CD4-positive, alpha-beta T cell treated with Interleukin-21 for 1 hour (primary cell): ENCODE data around the gene CLCN6.

Source experiments
- DNase-seq: peaks from one replicate; pipeline ENCODE4 v3.0.0-alpha.2; 2020

CLCN6 gene

DNA sequence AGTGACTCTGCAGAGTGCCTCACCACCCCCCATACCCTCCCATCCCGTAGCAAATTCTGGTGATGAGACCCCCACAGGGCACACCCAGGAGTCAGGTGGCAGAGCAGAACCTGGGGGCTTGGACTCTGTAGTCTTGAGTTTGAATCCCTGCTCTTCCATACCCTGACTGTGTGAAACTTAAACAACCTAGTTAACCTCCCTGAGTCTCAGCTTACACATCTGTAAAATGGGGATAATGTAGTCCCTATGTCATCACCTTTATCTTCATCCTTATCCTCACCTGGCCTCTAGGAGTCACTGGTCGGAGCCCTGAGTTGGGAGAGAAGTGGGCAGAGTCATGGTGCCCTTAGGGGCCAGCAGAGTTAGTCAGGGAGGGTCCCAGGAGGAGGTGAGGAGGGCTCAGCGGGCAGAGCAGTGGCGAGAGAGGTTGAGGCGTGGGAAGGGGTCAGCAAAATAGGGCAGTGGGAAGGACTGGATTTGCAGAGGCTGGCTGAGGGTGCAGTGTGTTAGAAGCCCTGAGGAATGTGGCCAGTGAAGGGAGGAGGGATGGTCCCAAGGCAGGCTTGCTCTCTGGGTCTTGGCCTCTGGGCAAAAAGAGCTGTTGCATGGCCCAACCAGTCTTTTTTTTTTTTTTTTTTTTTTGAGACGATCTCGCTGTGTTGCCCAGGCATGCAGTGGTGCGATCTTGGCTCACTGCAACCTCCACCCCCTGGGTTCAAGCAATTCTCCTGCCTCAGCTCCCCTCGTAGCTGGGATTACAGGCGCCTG lies 25.4 kb upstream of the CLCN6 start:
- no peak for DNase-seq

DNA sequence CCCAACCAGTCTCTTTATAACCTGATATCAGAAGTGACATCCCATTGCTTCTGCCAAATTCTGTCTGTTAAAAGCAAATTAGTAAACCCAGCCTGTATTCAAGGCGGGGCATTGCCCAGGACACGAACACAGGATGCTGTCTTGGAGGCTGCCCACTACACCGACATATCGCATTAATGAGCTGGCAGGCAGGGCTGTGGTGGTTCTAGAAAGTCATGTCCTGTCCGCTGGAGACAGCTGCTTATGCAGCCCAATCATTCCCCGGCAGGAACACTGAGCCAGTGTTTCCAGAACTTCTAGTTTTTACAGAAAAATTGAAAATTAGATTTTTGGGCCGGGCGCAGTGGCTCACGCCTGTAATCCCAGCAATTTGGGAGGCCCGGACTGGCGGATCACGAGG lies 24.7 kb upstream of the CLCN6 start:
- DNase-seq = no peak

DNA sequence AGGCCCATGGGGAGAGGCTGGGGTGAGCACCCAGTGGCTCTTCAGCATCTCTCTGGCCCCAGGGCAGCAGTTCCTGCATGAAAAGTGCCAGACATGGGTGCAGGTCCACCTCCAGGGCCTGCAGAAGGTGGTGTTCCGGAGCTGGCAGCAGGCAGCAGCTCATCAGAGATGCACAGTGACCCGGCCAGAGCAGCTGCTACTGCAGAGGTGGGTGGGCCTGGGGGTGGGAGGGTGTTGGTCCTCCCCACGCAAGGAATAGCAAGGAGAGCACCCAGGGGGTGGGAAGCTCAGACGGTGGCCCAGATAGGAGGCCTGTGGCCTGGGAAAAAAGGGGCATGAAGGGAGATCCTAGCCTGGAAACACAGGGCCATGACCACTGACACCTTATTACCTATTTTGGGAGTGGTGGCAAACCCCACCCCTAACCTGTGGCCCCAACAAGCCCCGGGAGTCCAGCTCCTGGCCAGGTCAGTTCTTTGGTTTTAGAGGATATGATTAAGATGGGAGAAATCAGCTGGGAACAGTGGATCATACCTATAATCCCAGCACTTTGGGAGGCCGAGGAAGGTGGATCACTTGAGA lies 23.8 kb upstream of the CLCN6 start:
- DNase-seq = no peak

DNA sequence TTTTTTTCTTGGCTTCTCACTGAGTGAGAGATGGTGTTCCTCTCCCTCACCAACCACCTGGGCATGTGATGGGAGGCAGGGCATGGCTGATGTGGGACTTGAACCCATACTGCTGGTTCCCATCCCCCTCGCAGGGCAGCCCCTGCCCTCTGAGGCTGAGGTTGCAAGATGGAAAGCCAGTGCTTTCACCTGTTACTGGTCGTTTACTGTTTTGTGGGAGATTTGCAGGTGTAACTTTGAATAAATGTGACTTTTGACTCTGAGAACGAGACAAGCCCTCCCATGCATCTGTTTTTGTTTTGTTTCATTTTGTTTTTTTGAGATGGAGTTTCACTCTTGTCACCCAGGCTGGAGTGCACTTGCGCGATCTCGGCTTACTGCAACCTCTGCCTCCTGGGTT lies 22.4 kb upstream of the CLCN6 start:
- no peak for DNase-seq

DNA sequence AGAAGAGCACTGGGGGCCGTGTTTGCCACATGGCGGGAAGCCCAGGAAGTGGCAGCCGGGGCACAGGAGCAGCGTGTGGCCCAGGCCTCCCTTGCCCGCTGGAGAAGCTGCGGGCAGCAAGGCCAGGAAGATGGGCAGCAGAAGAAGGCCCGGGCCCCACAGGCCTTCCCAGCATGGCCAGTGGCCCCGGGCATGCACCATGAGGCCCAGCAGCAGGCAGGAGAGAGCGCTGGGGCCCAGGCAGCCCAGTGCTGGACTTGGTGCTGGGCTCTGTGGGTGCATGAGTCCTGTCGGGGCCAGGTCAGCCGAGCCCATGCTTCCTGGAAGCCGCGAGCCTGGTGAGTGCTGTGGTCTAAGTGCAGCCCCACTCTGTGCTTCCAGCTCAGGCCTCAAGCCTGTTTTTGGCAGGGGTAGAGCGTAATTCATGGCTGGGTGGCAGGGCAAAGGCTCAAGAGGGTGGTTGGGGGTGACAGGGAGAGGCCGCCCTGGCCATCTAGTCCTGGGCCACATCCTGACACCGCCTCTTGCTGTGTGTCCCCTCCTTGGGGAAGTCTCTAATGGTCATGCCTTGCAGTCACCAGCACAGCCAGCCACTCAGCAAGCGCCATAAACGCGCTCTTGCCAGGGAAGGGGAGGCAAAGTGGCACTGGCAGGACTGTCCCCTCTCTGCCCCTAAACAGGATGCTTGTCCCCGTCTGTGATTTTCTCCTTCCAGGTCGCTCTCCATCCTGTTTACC lies 21.6 kb upstream of the CLCN6 start:
- no peak for DNase-seq

DNA sequence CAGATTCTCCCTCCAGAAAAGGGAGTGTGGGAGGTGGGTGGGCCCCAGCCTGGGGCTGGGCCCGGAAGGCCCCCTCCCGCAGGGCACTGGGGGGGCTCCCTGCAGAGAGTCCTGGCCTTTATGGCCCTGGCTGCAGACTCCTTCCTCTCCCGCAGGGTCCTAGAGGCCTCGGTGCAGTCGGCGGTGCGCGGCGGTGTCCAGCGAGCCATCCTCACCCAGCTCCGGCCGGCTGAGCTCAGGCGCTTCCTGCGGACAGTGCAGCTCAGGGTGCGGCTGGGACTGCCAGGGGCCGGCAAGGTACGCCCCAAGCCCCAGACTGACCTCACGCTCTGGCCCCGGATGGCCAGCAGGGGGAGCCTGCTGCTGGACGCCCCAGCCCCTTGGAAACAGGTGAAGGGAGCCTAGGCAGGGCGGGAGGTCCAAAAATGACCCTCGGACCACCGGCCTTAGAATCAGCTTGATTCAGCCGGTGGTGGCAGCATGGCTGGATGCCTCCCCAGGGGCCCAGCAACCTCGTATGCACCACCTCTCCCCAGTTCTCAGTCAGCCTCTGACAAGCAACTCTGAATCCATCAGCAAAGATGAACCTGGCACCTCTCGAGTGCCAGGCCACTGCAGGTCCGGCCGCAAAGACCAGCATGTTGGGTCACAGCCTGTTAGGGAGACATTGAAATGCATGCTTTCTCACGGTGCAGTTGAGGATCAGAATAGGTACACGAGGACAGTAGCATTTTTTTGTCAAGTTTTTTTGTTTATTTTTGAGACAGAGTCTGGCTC lies 20.8 kb upstream of the CLCN6 start:
- peak; percentile 38 for DNase-seq

DNA sequence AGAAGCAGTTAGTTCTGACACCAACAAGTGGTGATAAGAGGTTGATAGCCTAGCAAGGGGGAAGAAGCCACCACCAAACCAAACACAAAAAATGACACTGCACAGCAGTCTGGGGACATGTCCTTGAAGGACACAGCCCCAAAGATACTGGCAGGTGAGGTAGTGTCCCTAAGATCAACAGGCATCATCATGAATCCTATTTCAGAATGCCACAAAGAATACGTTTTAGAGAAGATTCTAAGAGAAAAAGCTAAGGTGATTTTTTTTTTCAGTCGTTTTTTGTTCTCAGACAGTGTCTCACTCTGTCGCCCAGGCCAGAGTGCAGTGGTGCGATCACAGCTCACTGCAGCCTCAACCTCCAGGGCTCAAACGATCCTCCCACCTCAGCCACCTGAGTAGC lies 19.8 kb upstream of the CLCN6 start:
- no peak for DNase-seq

DNA sequence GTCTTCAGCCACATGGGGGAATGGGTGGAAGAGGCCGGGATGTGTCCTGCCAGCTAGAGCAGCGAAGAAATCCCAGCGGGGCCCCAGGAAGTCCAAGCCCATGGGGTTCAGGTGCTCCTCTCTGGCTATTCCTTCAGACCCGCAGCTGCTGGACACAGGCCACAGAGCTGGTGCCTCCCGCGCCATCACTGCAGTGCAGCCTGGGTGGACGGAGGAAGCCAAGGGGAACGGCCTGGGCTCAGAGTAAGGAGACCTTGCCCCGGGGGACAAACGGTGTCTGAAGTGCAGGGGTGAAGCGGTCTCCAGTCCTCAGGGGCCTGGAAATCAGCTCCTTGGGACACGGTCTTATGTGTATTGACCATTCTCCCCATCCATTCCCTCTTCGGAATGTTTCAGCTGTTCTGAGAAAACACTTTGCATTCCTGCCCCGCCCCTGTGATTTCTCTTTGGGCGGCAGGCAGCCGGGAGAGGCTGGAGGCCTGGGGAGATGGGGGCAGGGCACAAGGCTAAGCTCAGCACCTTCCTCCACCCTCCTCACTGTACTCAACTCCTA lies 18.7 kb upstream of the CLCN6 start:
- no peak for DNase-seq

DNA sequence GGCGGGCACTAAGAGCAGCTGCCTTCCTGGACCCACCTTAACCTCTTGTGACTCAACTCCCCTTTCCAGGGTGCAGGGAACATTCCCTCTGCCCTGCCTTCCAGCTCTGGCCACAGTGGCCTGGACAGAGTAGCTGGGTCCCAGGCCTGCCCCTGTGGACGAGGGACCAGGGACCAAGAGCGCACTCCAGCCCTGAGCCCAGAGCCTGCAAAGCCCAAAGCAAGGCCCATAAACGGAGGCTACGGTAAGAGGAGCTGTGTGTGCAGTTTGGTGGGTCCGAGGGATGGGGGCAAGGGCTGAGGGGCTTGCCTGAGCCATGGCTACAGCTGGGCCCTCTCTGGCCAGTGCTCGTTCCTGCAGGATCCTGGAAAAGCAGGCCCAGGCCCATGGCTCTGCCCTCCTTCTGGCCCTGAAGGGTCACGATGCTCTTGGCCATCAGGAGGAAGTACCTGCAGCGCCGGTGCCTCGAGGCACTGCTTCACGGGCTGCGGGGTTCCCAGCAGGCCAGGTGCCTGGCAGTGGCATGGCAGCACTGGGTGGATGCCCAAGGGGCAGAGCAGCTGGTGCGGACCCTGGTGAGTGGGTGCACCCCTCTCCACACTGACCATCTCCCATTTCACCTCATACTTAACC lies 18.1 kb upstream of the CLCN6 start:
- no peak for DNase-seq

DNA sequence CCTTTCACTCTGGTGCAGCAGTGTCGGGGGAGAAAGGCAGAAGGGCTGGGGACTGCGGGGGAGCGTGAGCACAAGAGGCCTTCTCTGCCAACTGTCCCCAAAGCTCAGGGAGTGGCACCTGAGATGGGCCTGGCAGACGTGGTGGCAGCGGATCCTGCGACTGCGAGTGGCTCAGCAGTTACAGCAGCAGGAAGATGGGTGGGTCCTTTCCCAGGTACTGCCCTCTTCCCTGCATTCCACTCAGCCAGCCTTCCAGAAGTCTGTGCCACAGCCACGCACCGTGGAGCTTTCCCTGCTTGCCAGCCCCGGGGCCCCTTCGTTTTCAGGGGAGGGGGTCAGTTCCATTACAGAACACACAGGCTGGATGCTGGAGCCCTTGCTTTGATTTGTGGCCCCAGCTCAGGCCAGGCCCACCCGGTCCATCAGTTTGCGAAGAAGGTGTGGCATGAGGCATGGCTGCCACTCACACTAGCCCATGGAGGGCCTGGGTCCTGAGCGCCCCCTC lies 17.4 kb upstream of the CLCN6 start:
- DNase-seq = no peak

DNA sequence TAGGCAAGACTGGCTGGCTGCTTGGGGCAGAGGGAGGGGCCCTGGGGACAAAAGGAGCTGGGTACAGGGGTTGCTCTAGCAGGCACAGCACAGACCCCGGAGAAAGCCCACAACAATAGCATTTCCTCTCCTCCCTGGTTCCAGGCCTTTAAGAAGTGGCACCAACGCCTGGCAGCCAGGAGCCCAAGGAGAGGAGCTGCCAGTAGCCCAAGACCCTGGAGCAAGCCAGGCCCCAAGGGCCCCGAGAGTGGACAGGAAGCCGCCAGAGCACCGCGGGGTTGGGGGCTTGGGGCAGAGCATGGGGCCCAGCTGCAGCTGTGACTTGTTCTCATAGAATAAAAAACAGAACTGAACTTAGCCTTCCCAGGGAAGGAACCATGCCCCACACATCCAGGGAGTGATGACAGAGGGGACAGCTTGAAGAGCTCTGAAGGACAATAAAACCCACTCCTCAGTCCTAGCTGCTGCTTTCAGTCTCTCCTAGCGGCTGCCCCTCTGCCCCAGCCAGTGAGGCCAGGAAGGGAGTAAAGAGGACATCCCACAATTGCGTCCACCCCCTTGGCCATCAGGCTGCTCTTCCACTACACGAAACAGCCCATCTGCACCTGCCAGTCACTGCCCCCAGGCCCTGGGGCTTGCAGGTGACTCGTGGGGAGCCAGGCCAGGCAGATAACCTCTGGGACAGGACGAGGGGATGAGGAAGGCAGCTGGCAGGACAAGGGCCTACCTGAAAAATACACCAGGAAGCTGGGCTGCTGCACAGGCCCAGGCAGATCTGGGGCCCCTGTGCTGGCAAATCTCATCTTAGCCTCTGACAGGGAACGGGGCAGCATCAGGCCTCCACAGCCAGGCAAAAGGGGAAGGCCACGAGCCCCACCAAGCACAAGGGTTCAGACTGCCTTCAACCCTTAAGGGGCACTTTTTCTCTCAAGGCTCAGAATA lies 16.6 kb upstream of the CLCN6 start:
- DNase-seq = no peak

DNA sequence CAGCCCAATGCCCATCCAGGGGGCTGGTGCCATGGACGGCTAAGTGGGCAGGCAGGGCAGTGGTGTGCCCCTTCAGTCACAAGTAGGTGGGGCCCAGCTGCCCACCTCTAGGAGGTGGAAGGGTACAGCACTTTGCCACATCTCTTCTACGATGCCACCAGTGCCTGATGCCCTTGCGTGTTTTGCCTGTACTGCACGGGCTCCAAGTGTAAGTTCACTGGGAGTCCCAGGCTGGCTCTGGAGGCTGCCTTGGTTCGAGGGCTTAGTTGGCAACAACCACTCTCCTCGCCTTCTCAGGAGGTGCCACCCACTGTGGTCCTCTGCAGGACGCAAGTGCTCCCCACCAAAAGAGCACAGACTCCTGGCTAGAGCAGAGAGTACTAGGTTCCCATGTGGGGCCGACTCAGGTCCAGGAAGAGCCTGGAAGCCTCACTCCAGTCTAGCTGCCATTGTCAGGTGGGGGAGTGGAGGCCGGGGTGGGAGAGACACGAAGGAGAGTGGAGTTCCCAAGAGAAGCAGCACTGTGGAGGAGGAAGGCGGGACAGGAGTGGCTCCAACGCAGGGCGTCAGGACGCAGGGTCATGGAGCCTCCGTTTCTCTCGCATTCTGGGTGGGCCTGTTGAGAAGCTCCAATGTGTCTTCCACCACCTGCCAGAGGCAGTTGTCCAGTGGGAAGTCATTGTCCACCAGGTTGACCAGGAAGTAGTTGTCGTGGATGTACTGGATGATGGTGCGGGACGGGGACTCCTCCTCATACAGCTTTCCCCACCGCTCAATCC lies 15.7 kb upstream of the CLCN6 start:
- no peak for DNase-seq

DNA sequence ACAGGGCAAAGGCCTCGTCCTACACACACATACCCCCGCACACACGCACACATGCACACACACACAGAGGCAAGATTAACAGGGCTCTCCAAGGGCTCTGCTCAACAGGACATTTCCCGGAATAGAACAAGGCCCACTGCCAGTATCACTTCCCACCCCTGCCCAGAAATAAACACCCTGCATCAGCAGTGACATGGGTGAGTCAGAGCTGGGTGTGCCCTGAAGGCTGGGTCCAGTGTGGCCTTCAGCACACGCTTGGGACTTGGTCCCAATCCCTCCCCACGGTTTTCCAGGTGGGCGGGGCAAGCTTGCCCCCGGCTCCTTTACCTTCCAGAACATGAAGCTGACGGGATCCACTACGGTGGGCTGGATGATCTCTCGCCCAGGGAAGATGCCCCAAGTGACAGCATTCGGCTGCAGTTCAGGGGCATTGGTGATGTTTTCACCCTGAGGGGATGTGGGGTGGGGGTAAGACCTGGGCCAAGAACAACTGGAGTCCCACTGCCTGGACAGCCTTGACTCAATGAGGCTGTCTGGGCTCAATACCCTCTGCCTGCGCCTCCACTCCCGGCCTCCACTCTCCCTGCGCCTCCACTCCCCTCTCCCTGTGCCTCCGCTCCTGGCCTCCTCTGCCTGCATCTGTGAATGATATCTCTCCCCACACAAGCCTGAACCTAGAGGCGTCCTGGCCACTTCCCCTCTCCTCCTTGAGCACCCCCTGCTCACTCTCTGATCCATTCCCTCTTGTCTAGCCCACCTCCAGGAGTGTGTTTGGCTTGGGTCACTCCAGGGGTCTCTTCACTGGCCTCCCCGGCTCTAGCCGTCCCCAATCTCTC lies 14.9 kb upstream of the CLCN6 start:
- peak; percentile 35 for DNase-seq

DNA sequence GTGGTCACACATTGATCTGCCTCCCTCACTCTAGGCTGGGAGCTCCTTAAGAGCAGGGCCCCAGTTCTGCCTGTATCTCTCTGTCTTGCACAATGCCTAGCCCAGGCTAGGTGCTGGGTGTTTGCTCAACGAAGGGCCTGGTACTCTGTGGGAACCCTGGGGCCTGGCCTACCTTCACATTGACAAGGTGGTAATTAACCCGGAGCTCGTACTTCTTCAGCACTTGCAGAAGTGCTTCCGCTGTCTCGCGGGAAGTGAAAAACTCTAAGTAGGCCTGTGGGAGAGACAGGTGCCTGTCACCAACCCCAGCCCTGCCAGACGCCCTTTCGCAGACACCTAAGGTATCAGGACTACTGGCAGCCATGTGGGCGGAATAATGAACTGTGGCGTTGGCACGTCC lies 13.9 kb upstream of the CLCN6 start:
- DNase-seq = no peak

DNA sequence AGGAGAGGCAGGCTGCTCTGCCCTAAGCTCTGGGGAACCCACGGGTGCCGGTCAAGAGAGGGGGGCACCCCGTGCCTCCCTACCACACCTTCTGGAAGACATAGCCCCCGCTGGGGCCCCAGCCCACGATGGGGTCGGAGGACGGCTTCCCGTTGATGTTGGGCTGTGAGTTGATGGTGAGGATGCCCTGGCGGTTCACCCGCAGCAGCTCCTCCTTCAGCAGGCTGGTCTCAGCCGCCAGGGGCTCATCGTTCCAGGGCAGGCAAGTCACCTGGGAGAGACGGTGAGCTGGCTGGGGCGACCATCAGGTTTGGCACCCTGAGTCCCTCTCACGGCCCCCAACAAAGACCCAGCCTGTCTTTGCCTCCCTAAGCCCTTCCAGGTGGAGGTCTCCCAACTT lies 12.2 kb upstream of the CLCN6 start:
- no peak for DNase-seq

DNA sequence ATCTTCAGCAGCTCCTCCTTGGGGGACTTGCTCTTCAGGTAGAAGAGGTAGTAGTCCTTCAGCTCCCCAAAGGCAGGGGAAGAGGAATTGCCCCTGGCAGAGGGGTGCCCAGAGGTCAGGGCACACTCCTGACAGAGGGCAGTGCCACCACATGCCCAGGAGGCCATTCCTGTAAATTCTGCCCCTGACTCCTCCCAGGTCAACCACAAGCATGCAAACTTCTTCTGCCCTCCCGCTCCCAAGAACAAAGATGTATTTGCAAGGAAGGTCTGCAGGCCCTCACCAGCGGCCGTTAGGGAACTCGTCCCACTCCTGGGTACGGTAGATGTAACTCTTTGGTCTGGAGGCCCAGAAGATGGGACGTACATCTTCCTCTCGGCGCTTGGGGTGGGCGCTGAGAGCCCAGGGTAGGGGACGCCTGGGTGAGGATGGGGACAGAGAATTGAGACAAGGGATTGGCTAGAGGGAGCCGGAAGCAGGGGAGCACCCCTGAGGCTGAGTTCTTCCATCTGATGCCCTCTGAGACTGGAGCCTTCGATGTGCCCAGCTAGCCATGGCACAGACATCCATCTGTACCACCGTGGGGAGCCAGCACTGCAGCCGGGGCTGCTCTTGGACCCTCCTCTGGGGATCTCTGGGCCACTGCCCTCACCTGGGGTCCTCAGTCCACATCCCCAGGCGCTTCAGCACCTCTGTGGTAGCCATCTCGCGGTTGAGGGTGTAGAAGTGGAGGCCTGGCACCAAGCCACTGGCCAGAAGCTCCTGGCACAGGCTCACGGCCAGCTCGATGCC lies 11.3 kb upstream of the CLCN6 start:
- no peak for DNase-seq

DNA sequence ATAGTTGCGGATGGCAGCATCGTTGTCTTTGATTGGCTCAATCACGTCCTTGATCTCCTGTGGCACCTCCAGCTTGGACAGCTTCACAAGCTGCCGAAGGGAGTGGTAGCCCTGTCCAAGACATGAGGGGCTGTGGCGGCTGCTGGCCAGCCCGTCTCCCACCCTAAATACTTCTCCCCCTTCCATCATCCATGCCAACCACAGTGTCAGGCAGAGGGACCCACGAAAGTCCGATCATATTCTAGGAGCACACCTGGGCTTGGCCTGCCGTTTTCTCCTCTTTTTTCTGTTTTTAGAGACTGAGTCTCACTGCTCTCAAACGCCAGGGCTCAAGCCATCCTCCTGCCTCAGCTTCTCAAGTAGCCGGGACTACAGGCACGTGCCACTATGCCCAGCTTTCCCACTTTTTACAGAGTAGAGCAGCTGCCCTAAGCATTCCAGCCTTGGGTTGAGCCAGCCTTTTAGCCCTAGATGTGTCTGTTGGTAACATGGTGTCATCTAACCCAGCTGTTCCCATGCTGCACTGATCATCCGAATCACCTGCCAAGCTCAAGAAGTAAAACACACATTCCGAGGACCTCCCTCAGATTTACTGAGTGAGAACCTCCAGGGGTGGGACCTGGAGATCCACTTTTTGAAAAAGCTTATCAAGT lies 10.6 kb upstream of the CLCN6 start:
- DNase-seq = no peak
